ENCODE results near the gene FAM163B.
A peak's percentile ranks its signal among the peaks of the same experiment; 100 is the strongest.

FAM163B gene

GRCh38 chr9:133539991-133540697, 69.0 kb downstream of the FAM163B start:
- no peak for DNase-seq

DNA sequence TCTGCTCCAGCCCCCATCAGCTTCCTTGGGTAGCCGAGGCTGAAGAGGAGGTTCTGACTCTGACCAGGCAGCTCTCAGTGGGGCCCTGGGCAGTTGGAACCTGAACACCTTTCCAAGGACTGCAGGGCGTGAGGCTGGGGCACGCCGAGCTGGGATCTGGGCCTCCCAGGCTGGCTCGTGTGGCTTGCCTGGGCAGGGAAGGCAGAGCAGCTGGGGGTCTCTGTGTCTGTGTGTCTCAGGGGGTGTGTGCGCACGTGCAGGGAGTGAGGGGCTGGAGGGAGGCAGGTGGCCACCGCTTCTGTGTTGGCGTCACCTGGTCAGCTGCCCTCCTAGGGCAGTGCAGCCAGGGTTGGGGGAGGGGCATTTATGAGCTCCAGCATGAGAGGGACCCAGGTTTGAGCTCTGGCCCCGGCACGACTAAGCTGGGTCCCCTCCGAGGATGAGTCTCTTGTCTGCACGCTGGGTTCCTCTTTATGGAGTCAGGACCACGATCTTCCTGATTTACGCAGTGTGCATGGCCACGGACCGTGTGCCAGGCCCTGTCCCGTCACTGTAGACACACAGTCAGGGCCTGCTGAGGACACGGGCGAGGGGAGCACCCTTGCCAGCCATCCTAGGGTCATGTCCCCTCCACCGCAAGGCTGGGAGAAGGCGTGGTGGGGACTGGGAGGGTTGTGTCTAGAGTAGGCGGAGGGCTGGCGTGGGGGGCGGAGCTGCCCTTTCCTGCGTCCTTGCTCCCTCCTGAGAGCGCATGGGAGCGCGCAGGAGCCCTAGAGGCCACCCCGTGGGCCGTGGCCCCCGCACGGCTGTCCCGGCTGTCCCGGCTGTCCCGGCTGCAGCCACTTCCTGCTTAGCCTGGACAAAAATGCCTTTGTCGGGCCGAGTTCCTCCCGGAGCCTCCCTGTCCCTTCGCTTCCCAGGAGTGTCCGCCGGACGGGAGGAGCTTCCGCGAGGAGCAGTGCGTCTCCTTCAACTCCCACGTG, 70.0 kb downstream of the FAM163B start:
- DNase-seq, result no peak

GRCh38 chr9:133538176-133538575, 71.0 kb downstream of the FAM163B start:
- no peak for DNase-seq

DNA sequence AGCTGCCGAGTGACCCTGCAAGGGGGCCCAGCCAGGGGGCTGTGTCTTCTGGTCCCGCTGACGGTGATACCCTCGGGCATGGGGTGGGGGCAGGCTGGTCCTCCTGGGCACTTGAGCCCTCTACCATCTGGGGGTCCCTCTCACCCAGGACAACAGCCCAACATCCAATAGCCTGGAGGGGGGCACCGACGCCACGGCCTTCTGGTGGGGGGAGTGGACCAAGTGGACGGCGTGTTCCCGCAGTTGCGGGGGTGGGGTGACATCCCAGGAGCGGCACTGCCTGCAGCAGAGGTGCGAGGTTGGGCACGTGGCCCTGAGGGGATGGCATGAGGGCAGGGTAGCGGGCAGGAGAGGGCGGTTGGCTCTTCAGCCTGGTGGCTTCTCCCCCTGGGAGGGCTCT, 71.9 kb downstream of the FAM163B start:
- no peak for DNase-seq

DNA sequence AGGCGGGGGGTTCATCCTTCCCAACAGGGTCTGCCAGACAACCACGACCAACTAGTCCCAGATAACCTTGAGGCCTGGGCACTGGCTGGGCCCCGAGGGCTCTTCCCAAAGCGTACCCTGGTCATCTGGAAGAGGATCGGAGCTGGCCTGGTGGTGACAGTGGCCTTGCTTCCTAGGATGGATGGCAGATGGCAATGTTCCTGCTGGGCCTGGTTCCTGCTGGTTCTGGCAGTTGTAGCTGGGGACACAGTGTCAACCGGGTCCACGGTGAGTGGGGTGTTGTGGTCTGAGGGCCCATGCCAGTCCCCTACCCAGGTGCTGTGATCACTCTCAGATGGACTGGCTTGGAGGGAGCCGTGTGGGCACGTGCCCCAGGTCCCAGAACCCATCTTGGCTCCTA, 72.7 kb downstream of the FAM163B start:
- DNase-seq, result no peak

DNA sequence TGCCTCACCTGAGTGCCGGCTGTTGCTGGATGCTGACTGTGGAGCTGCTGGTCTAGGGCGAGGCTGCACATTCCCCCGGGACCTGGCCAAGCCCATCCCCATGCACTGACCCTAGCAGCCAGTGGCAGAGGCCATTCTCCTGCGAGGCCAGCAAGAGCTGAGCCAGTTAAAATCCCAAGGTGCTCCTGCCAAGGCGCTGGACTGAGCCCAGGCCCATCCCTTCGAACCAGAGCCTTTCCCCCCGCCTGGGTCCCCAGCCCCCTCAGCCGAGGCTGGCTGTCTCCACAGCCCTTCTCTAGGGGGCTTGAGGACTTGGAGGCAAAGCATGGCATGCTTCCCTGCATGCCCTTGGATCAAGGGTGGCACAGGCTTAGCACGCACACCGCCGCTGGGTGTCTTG, 73.1 kb downstream of the FAM163B start:
- DNase-seq, result no peak

DNA sequence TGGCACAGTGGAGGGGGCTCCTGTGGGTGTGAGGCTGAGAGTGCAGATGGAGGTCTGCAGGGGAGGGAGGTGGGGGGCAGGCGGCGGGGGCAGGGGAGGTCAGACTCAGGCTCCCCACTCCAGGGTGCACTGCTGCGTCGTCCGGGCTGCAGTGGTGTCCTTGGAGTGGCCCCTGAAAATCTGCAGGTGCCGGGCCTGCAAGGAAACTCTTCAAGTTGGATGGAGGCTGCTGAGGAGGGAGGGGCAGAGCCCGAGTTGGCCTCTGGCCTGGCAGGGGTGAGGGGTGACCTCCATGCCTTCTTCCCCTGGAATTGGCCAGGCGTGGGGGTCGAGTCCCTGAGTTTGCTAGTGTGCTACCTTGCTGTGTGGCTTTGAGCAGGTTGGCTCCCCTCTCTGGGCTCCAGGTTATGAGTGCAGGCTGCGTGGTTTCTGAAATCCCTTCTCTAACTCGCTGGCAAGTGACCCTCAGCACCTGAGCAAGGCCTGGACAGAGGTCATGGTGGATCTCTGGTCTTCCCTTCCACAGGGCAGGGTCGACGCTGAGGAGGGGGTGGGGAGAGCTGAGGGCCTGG, 73.8 kb downstream of the FAM163B start:
- no peak for DNase-seq

- DNase-seq, result peak; percentile 53
Measured at GRCh38 chr9:133534346-133535291, 74.6 kb downstream of the FAM163B start, which contains the start of gene ADAMTSL2. ADAMTSL2 (plus strand) TSS chr9:133534704; CDS start chr9:133536713, 2,009 bp downstream.

DNA sequence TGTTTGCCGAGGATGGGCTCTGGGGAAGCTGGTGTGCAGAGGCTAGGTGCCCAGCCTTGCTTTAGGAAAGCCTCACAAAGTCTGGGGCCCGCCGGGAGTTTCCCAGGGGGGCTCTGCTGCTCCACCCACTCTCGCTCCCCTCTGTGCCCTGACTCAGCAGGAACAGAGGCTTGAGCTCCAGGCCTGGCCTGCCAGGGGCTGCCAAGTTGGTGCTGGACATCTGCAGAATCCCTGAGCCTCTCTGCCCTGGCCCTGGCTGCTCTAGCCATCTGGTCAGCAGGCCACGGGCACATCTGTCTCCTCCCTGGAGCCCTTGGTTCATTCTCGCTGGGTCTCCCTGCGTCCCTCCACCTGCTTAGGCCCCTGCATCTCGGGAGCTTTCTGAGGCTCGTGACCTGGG, 75.3 kb downstream of the FAM163B start:
- DNase-seq, result peak; percentile 46

DNA sequence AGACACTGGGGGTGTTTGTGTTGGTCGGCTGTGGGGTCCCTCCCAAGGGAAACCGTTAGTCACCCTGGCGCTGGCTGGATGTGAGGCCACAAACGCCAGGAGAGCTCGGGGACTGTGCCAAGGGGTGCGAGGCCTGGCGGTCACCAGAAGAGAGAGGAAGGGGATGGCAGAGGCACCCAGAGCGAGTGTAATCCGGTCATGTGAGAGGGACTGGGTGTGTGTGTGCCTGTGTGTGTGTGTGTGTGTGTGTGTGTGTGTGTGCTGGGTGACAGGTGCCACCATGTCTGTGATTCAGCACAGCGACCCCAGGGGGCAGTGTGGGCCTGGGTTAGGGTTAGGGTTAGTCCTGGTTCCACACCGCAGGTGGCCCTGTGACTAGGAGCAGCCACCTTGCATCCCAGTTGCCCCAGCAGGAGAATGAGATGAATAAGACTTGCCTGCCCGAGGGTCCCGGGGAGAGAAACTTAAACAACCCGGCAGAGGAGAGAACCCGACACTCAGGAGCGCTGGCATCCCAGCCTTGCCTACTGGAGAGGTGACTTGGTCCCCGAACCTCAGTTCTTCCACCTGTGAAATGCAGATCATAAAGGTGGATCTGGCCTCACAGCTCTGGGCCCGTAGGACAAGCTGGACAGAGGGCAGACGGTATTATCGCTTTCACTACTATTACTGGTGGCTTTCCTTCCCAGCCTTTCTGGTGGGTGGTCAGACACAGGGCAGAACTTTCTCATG, 76.1 kb downstream of the FAM163B start:
- DNase-seq, result peak; percentile 59

GRCh38 chr9:133531293-133531692, 77.9 kb downstream of the FAM163B start:
- DNase-seq, result no peak

DNA sequence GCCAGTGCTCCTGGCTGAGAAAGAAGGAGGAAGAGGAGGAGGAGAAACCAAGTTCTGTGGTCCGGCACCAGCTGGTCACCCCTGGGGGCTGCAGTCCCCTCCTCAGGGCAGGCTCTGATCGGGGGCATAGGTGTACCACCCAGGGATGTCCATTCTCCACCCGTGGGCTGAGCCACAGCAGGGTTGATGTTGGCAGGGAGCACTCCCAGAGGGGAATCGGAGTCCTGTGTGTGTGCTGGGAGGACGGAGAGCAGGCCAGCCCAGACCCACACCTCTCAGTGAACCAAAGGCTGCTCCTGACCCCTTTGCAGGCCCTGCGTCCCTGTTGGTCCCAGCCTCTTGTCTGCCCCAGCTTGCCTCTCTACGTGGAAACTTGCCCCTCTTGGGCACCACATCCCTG, 79.3 kb downstream of the FAM163B start:
- DNase-seq, result no peak

DNA sequence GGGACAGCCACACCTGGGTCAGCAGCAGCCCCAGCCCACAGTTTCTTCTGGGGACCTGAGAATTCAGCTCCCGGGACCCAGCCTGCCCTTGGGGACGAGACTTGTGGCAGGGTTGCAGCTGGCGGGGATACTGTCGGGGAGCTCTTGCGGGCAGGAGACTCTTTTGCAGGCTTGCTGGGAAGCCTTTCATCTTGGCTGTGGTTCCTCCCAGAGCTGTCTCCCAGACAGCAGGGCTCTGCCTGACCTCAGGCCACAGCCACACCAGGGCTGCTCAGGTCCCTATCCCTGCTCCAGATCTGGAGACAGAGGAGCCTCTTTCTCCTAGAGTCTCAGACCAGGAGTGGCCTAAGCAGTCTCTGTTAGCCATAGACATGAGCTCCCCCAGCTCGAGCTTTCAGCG, 79.7 kb downstream of the FAM163B start:
- no peak for DNase-seq

DNA sequence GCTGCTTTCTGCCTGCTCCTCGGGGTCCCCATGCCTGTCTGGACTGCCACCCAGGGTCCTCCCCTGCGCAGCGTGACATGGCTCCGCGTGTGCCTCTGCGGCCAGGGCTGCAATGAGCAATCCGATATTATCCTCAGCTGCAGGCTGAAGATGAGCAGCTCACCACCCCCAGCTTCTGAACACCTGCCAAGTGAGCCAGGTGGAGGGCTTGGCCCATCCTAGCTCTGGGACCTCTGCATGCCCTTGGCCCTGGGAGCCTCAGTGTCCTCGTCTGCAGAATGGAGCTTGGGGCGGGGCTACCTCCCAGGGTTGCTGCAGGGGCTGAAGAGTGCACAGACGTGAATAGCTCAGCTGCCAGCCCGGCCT, 80.3 kb downstream of the FAM163B start:
- DNase-seq, result no peak

DNA sequence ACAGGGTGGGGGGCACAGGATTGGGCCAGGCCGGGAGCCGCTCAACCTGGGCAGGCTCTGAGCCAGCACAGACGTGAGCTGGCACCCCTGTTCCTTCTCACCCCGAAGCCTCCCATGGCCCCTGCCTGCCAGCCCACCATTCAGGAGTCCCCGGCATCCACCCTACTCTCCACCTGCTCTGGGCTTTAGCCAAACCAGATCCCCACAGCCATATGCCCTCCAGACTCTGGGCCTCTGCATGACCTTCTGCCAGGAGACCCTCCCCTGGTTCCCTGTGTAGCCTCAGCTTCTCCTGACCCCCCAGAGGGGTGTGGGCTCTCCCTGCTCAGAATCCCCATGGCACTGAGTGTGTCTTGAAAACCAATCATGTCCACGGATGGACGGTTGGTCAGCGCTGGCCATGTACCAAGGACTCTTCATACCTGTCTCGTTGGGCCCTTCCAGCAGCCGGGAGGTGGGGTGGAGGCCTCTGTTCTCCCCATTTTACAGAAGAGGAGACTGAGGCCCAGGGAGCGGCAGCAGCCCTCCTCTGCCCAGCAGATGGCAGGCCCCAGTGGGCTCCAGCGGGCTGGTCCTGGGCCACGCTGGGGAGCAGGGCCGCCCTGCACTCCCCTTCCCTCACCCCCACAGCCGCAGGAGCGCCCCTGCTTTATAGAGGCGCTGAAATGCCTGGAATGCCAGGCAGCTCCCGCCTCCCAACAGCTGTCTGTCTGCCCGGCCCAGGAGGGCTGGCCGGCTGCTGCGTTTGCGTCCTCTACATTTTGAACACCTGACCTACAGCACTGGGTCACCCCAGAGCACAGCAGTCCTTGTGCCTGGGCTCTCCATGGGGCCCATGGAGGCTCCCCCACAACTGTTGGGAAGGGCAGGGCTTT, 81.0 kb downstream of the FAM163B start:
- no peak for DNase-seq

DNA sequence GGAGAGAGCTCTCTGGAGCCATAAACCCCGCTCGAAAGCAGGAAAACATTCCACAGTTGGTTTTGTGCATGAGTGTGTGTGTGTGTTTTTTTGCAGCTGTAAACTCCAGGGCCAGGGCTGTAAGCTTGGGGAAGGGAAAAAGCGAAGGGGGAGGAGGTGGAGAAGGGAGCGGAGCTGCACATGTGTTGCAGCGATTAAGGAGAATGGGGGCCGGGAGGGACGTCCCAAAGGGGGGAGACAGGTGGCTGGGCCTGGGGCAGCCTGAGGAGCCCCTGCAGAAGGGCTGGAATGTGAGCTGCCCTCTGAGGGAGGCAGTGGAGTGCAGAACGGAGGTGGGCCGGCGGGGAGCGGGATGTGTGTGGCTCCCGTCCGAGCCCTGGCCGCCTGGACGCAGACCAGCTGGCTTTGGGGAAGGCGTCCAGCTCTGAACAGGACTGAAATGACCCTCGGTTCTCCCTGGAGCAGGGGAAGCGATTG, 81.7 kb downstream of the FAM163B start:
- DNase-seq, result no peak
